ENCODE results near the gene DNASE1.

DNASE1 gene

DNA sequence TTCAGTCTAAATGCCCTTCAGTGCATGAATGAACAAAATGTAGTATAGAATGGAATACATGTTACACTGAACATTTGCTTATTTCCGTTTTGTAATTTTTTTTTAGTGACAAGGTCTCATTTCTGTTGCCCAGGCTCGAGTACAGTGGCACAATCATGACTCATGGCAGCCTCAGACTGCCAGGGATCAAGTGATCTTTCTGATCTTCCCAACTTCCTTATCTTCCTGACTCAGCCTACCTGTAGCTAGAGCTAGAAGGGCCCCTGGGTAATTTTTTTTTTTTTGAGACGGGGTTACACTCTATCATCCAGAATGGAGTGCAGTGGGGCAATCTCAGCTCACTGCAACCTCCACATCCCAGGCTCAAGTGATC is 35.7 kb upstream of the DNASE1 start:
- ATAC-seq (ENCODE audit: insufficient read depth, low read depth) = no peak
- Histone ChIP-seq H3K36me3 (ENCODE audit: insufficient read depth, low read length) (peaks cover 12% of the 10 kb centered on the region), H3K4me3 (ENCODE audit: low read depth in 1 of 2, low read length in 2 of 2) (no peak overlapping the region), H3K4me1 (ENCODE audit: insufficient read depth, low read length) (0 out of 2 replicates have a peak, but pooled peaks cover 3% of the 10 kb centered on the region), H2AFZ (ENCODE audit: low read depth, low read length) (no peak overlapping the region), H4K20me1 (ENCODE audit: insufficient read depth, low read length) (peaks cover 4% of the 10 kb centered on the region; the same call in 1 of the 2 replicates), H3K9ac (ENCODE audit: low read depth, low read length) (no peak overlapping the region), H3K27me3 (ENCODE audit: insufficient read depth, low read length, poor library complexity) (no peaks in the 10 kb centered on the region), H3K9me3 (ENCODE audit: insufficient read depth, low read length, severe bottlenecking) (no peaks in the 10 kb centered on the region), H3K4me2 (ENCODE audit: insufficient read depth, low read length) (no peak overlapping the region), H3K27ac (ENCODE audit: low read length) (no peak overlapping the region), H3K79me2 (ENCODE audit: insufficient read depth, low read length) (peaks cover 52% of the 10 kb centered on the region)
- no peak for DNase-seq
- TF ChIP-seq CTCF (IDR thresholded peaks at IDR 0.05; ENCODE audit: borderline replicate concordance, extremely low read depth, low read length, poor library complexity, severe bottlenecking) (no peak), EZH2 (IDR thresholded peaks at IDR 0.05; ENCODE audit: borderline replicate concordance, low read depth, low read length, severe bottlenecking) (no peak)

GRCh38 chr16:3623642-3624041 is 30.8 kb upstream of the DNASE1 start:
- Histone ChIP-seq H3K4me2 (ENCODE audit: insufficient read depth, low read length) (no peak overlapping the region), H3K79me2 (ENCODE audit: insufficient read depth, low read length) (peaks cover 15% of the 10 kb centered on the region), H3K36me3 (ENCODE audit: insufficient read depth, low read length) (no peaks in the 10 kb centered on the region), H3K9ac (ENCODE audit: low read depth, low read length) (no peak overlapping the region), H2AFZ (ENCODE audit: low read depth, low read length) (no peak overlapping the region), H4K20me1 (ENCODE audit: insufficient read depth, low read length) (no peaks in the 10 kb centered on the region), H3K4me1 (ENCODE audit: insufficient read depth, low read length) (peaks cover 19% of the 10 kb centered on the region), H3K27ac (ENCODE audit: low read length) (no peak overlapping the region), H3K27me3 (ENCODE audit: insufficient read depth, low read length, poor library complexity) (no peaks in the 10 kb centered on the region), H3K4me3 (ENCODE audit: low read depth in 1 of 2, low read length in 2 of 2) (no peak overlapping the region), H3K9me3 (ENCODE audit: insufficient read depth, low read length, severe bottlenecking) (no peaks in the 10 kb centered on the region)
- ATAC-seq (ENCODE audit: insufficient read depth, low read depth) (no peak), DNase-seq (no peak)
- TF ChIP-seq CTCF (IDR thresholded peaks at IDR 0.05; ENCODE audit: borderline replicate concordance, extremely low read depth, low read length, poor library complexity, severe bottlenecking) (no peak), EZH2 (IDR thresholded peaks at IDR 0.05; ENCODE audit: borderline replicate concordance, low read depth, low read length, severe bottlenecking) (no peak)

DNA sequence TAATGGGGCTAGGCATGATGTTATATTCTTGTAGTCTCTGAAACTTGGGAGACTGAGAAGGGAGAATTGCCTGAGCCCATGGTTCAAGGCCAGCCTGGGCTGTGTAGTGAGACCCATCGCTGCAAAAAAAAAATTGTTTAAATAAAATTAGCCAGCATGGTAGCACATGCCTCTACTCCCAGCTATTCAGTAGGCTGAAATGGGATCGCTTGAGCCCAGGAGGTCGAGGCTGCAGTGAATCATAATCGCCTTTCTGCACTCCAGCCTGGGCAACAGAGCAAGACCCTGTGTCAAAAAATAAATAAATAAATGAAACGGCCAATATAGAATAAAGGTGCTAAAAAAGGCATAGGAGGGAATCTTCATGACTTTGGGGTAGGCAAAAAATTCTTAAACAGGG is 29.2 kb upstream of the DNASE1 start:
- Histone ChIP-seq H3K27me3 (ENCODE audit: insufficient read depth, low read length, poor library complexity) (no peaks in the 10 kb centered on the region), H3K36me3 (ENCODE audit: insufficient read depth, low read length) (no peaks in the 10 kb centered on the region), H3K9ac (ENCODE audit: low read depth, low read length) (no peak overlapping the region), H3K4me1 (ENCODE audit: insufficient read depth, low read length) (peaks cover 19% of the 10 kb centered on the region), H3K9me3 (ENCODE audit: insufficient read depth, low read length, severe bottlenecking) (no peaks in the 10 kb centered on the region), H3K79me2 (ENCODE audit: insufficient read depth, low read length) (peaks cover 6% of the 10 kb centered on the region), H3K4me3 (ENCODE audit: low read depth in 1 of 2, low read length in 2 of 2) (no peak overlapping the region), H3K27ac (ENCODE audit: low read length) (no peak overlapping the region), H4K20me1 (ENCODE audit: insufficient read depth, low read length) (no peaks in the 10 kb centered on the region), H3K4me2 (ENCODE audit: insufficient read depth, low read length) (no peak overlapping the region), H2AFZ (ENCODE audit: low read depth, low read length) (no peak overlapping the region)
- no peak for DNase-seq
- TF ChIP-seq EZH2 (IDR thresholded peaks at IDR 0.05; ENCODE audit: borderline replicate concordance, low read depth, low read length, severe bottlenecking) = no peak
- TF ChIP-seq CTCF (IDR thresholded peaks at IDR 0.05; ENCODE audit: borderline replicate concordance, extremely low read depth, low read length, poor library complexity, severe bottlenecking) = no peak
- ATAC-seq (ENCODE audit: insufficient read depth, low read depth) = no peak
